Measurements from ENCODE around the gene CFAP77.

GRCh38 chr9:132391449-132391848 is 18.6 kb upstream of the CFAP77 start:
- TF ChIP-seq, protein P1, sequence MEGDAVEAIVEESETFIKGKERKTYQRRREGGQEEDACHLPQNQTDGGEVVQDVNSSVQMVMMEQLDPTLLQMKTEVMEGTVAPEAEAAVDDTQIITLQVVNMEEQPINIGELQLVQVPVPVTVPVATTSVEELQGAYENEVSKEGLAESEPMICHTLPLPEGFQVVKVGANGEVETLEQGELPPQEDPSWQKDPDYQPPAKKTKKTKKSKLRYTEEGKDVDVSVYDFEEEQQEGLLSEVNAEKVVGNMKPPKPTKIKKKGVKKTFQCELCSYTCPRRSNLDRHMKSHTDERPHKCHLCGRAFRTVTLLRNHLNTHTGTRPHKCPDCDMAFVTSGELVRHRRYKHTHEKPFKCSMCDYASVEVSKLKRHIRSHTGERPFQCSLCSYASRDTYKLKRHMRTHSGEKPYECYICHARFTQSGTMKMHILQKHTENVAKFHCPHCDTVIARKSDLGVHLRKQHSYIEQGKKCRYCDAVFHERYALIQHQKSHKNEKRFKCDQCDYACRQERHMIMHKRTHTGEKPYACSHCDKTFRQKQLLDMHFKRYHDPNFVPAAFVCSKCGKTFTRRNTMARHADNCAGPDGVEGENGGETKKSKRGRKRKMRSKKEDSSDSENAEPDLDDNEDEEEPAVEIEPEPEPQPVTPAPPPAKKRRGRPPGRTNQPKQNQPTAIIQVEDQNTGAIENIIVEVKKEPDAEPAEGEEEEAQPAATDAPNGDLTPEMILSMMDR (IDR thresholded peaks at IDR 0.05) = no peak
- TF ChIP-seq POLR2A (IDR thresholded peaks at IDR 0.05) = no peak
